ENCODE results near the gene KCNK13. TPM values are rescaled to one million over a fixed set of nuclear protein-coding genes. Genes with fewer than 3 reads are reported as not detected.

Gene KCNK13
- total RNA-seq, 1 experiment from 2014 or later = not detected

- H3K4me3 Mint-ChIP-seq (ENCODE audit: unreplicated experiment) = no peak overlapping the region
- intact Hi-C loops (cut with micrococcal nuclease) = no loop called here
- H3K27me3 Mint-ChIP-seq (ENCODE audit: insufficient read depth, unreplicated experiment) = no peaks in the 10 kb centered on the region
- no peaks in the 10 kb centered on the region for H3K36me3 Mint-ChIP-seq (ENCODE audit: insufficient read depth, unreplicated experiment)
- DNase-seq (ENCODE audit: unreplicated experiment) = peak; percentile 44
- peaks cover 12% of the 10 kb centered on the region for H3K4me1 Mint-ChIP-seq (ENCODE audit: insufficient read depth, unreplicated experiment)
- no peaks in the 10 kb centered on the region for H3K9me3 Mint-ChIP-seq (ENCODE audit: unreplicated experiment)
- TF ChIP-seq CTCF (IDR thresholded peaks at IDR 0.05; ENCODE audit: unreplicated experiment) = no peak
- ChIA-PET POLR2A (no interaction called here), CTCF (no interaction called here)
- no TSS peak for BruUV-seq (replicated peaks)
- no peak overlapping the region for H3K27ac Mint-ChIP-seq (ENCODE audit: low read depth, unreplicated experiment)
Measured at GRCh38 chr14:90093942-90094595, 32.3 kb downstream of the KCNK13 start.

GRCh38 chr14:90095096-90095495, 33.3 kb downstream of the KCNK13 start:
- H3K27ac Mint-ChIP-seq (ENCODE audit: low read depth, unreplicated experiment) = no peak overlapping the region
- H3K9me3 Mint-ChIP-seq (ENCODE audit: unreplicated experiment) = no peaks in the 10 kb centered on the region
- CTCF ChIA-PET = no interaction called here
- H3K27me3 Mint-ChIP-seq (ENCODE audit: insufficient read depth, unreplicated experiment) = no peaks in the 10 kb centered on the region
- no peak for DNase-seq (ENCODE audit: unreplicated experiment)
- peaks cover 12% of the 10 kb centered on the region for H3K4me1 Mint-ChIP-seq (ENCODE audit: insufficient read depth, unreplicated experiment)
- POLR2A ChIA-PET = no interaction called here
- H3K4me3 Mint-ChIP-seq (ENCODE audit: unreplicated experiment) = no peak overlapping the region
- intact Hi-C loops (cut with micrococcal nuclease) = no loop called here
- no peaks in the 10 kb centered on the region for H3K36me3 Mint-ChIP-seq (ENCODE audit: insufficient read depth, unreplicated experiment)
- no peak for TF ChIP-seq CTCF (IDR thresholded peaks at IDR 0.05; ENCODE audit: unreplicated experiment)
- no TSS peak for BruUV-seq (replicated peaks)

- H3K9me3 Mint-ChIP-seq (ENCODE audit: unreplicated experiment) = no peaks in the 10 kb centered on the region
- intact Hi-C loops (cut with micrococcal nuclease) = no loop called here
- no peak for DNase-seq (ENCODE audit: unreplicated experiment)
- H3K36me3 Mint-ChIP-seq (ENCODE audit: insufficient read depth, unreplicated experiment) = no peaks in the 10 kb centered on the region
- H3K4me3 Mint-ChIP-seq (ENCODE audit: unreplicated experiment) = no peak overlapping the region
- no TSS peak for BruUV-seq (replicated peaks)
- TF ChIP-seq CTCF (IDR thresholded peaks at IDR 0.05; ENCODE audit: unreplicated experiment) = no peak
- ChIA-PET CTCF (interaction anchor here (0.6 to 0.8 kb wide), 2 partner anchors 89 to 119 kb away, joined by 3 to 4 read pairs; no protein-coding TSS in a partner anchor), POLR2A (no interaction called here)
- no peak overlapping the region for H3K27ac Mint-ChIP-seq (ENCODE audit: low read depth, unreplicated experiment)
- H3K4me1 Mint-ChIP-seq (ENCODE audit: insufficient read depth, unreplicated experiment) = peaks cover 3% of the 10 kb centered on the region
- no peaks in the 10 kb centered on the region for H3K27me3 Mint-ChIP-seq (ENCODE audit: insufficient read depth, unreplicated experiment)
Measured at GRCh38 chr14:90096566-90096965, 34.8 kb downstream of the KCNK13 start.

GRCh38 chr14:90103808-90104207, 42.0 kb downstream of the KCNK13 start:
- no peak for TF ChIP-seq CTCF (IDR thresholded peaks at IDR 0.05; ENCODE audit: unreplicated experiment)
- intact Hi-C loops (cut with micrococcal nuclease) = no loop called here
- Mint-ChIP-seq H3K27me3 (ENCODE audit: insufficient read depth, unreplicated experiment) (no peaks in the 10 kb centered on the region), H3K4me1 (ENCODE audit: insufficient read depth, unreplicated experiment) (no peaks in the 10 kb centered on the region), H3K36me3 (ENCODE audit: insufficient read depth, unreplicated experiment) (no peaks in the 10 kb centered on the region), H3K27ac (ENCODE audit: low read depth, unreplicated experiment) (no peak overlapping the region), H3K9me3 (ENCODE audit: unreplicated experiment) (no peaks in the 10 kb centered on the region), H3K4me3 (ENCODE audit: unreplicated experiment) (no peak overlapping the region)
- DNase-seq (ENCODE audit: unreplicated experiment) = no peak
- ChIA-PET CTCF (interaction anchor here (0.6 to 0.7 kb wide), 2 partner anchors 1219 to 1458 kb away, joined by 3 read pairs; no protein-coding TSS in a partner anchor), POLR2A (no interaction called here)
- BruUV-seq (replicated peaks) = no TSS peak

Data from MCF 10A (cell line).